CD14-positive monocyte (primary cell): ENCODE measurements around the gene XYLT1. TPM values are rescaled to one million over a fixed set of nuclear protein-coding genes. Genes with fewer than 3 reads are reported as not detected.

Experiments used
- DNase-seq, 3 donors: peaks; one replicate each; pipeline ENCODE4 v3.0.0-alpha.2; 2011 to 2022
- H2AFZ ChIP-seq: 2 replicates; pipeline ENCODE4 v1.6.0; 2012; ENCODE audit warnings: mild to moderate bottlenecking, low read depth, low read length, inconsistent platforms; ENCODE audit not compliant: insufficient read depth, poor library complexity, severe bottlenecking
- H3K27ac ChIP-seq, 2 donors: 1 replicate in 1 of 2; 2 replicates in 1 of 2; pipeline ENCODE4 v1.5.1; 2012 to 2013; ENCODE audit warnings: low read length in 2 of 2, control low read depth in 1 of 2, inconsistent platforms in 1 of 2, low read depth in 1 of 2, mild to moderate bottlenecking in 1 of 2
- H3K27me3 ChIP-seq, 2 donors: one replicate each; pipeline versions ENCODE4 v1.6.0 to v1.6.1; 2011 to 2013; ENCODE audit warnings: low read length in 2 of 2; ENCODE audit not compliant: control insufficient read depth in 2 of 2, insufficient read depth in 2 of 2
- H3K36me3 ChIP-seq, 2 donors: replicated peaks in 1 of 2; 1 replicate in 1 of 2; 2 replicates in 1 of 2; pipeline versions ENCODE4 v1.5.1 to v1.6.1; 2012 to 2013; ENCODE audit warnings: low read length in 2 of 2, control low read depth in 1 of 2, inconsistent platforms in 1 of 2, mild to moderate bottlenecking in 1 of 2; ENCODE audit not compliant: insufficient read depth in 2 of 2, control insufficient read depth in 1 of 2
- H3K4me1 ChIP-seq, 2 donors: 1 replicate in 1 of 2; 2 replicates in 1 of 2; pipeline versions ENCODE4 v1.5.1 to v1.6.1; 2012 to 2013; ENCODE audit warnings: low read length in 2 of 2, control low read depth in 1 of 2, inconsistent platforms in 1 of 2, mild to moderate bottlenecking in 1 of 2, moderate library complexity in 1 of 2; ENCODE audit not compliant: insufficient read depth in 2 of 2, control insufficient read depth in 1 of 2
- H3K4me2 ChIP-seq: replicated peaks from 2 replicates; pipeline ENCODE3; 2012; ENCODE audit warnings: low read length, moderate library complexity, mild to moderate bottlenecking; ENCODE audit not compliant: poor library complexity, severe bottlenecking; ENCODE audit errors: extremely low read depth
- H3K4me3 ChIP-seq, 3 experiments: fragments of 200-600 bp in 1 of 3; sonication (generic) in 1 of 3; replicated peaks in 1 of 3; 1 replicate in 2 of 3; 2 replicates in 1 of 3; pipeline ENCODE4 v1.5.1; 2011 to 2013; ENCODE audit warnings: low read length in 3 of 3, mild to moderate bottlenecking in 3 of 3, control low read depth in 2 of 3, low read depth in 2 of 3, inconsistent platforms in 1 of 3, moderate library complexity in 1 of 3
- H3K79me2 ChIP-seq: 2 replicates; pipeline ENCODE4 v1.6.0; 2012; ENCODE audit warnings: mild to moderate bottlenecking, control low read depth, inconsistent platforms, low read length, moderate library complexity; ENCODE audit not compliant: insufficient read depth
- H3K9ac ChIP-seq: 2 replicates; pipeline ENCODE4 v1.6.0; 2017; ENCODE audit warnings: low read length, mild to moderate bottlenecking; ENCODE audit not compliant: insufficient read depth, poor library complexity, severe bottlenecking
- H3K9me3 ChIP-seq, 2 donors: replicated peaks in 1 of 2; 1 replicate in 1 of 2; 2 replicates in 1 of 2; pipeline versions ENCODE4 v1.5.1 to v1.6.1; 2012 to 2013; ENCODE audit warnings: low read length in 2 of 2, control low read depth in 1 of 2; ENCODE audit not compliant: control insufficient read depth in 1 of 2, insufficient read depth in 1 of 2
- H4K20me1 ChIP-seq: 2 replicates; pipeline ENCODE4 v1.6.0; 2012; ENCODE audit warnings: mild to moderate bottlenecking, low read length, control low read depth, moderate library complexity; ENCODE audit not compliant: insufficient read depth
- H3K27ac Mint-ChIP-seq, 7 donors: one replicate each; pipeline ENCODE4 v1.8.0; 2020; ENCODE audit warnings: mild to moderate bottlenecking in 7 of 7, mixed read lengths in 7 of 7, moderate library complexity in 6 of 7, inconsistent platforms in 2 of 7
- H3K27me3 Mint-ChIP-seq, 3 donors: one replicate each; pipeline ENCODE4 v1.8.0; 2021 to 2022; ENCODE audit warnings: low read depth in 3 of 3, mild to moderate bottlenecking in 3 of 3, mixed read lengths in 3 of 3, moderate library complexity in 3 of 3, inconsistent platforms in 1 of 3
- H3K36me3 Mint-ChIP-seq, 2 donors: one replicate each; pipeline ENCODE4 v1.8.0; 2020; ENCODE audit warnings: mixed read lengths in 2 of 2, inconsistent platforms in 1 of 2, mild to moderate bottlenecking in 1 of 2
- H3K4me1 Mint-ChIP-seq: one replicate; pipeline ENCODE4 v1.8.0; 2020; ENCODE audit warnings: mild to moderate bottlenecking, mixed read lengths
- H3K4me3 Mint-ChIP-seq, 2 donors: one replicate each; pipeline ENCODE4 v1.8.0; 2020; ENCODE audit warnings: mild to moderate bottlenecking in 2 of 2, mixed read lengths in 2 of 2, moderate library complexity in 1 of 2
- H3K9me3 Mint-ChIP-seq, 7 donors: one replicate each; pipeline ENCODE4 v1.8.0; 2020 to 2022; ENCODE audit warnings: mixed read lengths in 7 of 7, mild to moderate bottlenecking in 6 of 7, moderate library complexity in 6 of 7, inconsistent platforms in 2 of 7
- WGBS: methylation state at CpG from one replicate; pipeline ENCODE4 v1.1.5; 2013; ENCODE audit warnings: missing lambda C conversion rate; ENCODE audit not compliant: insufficient coverage; 5-methylcytosine and 5-hydroxymethylcytosine counted together
- intact Hi-C, 2 donors: fragments of 100-400 bp; cut with micrococcal nuclease; formaldehyde crosslinking; loops; one replicate each; pipeline versions ENCODE4 v1.15.0 to v1.15.1; 2023
- polyA plus RNA-seq, 3 donors: library from polyadenylated mRNA; depleted of rRNA in 1 of 3; unstranded in 2 of 3; stranded (reverse) in 1 of 3; fragments of 300-500 nt in 2 of 3; fragments of >200 nt in 1 of 3; fragmentation: Illumina TruSeq in 2 of 3; gene quantifications; 1 replicate in 2 of 3; 2 replicates in 1 of 3; pipeline ENCODE4 v1.2.3, GENCODE V29; 2012 to 2021
- TF ChIP-seq, protein P1 (sequence below): fragments of 200-600 bp; IDR thresholded peaks from one replicate; pipeline ENCODE4 v1.8.0; 2022; ENCODE audit warnings: antibody characterized with exemption, mild to moderate bottlenecking

The XYLT1 gene
- polyA plus RNA-seq, 3 donors = 0.51 to 9.4 (median 1.6) TPM

- Histone ChIP-seq H3K4me2 (no peak overlapping the region), H2AFZ (no peak overlapping the region), H3K9ac (peak overlapping the region; percentile 22), H3K4me3 (no peak overlapping the region), H3K36me3 (peaks cover 13 to 17% of the 10 kb centered on the region in 2 donors), H3K27ac (peak overlapping the region in 1 of 2 donors; percentile 47), H3K79me2 (peaks cover 6% of the 10 kb centered on the region), H3K9me3 (no peaks in the 10 kb centered on the region), H3K4me1 (peaks cover 19 to 25% of the 10 kb centered on the region in 2 donors), H4K20me1 (peaks cover 28% of the 10 kb centered on the region), H3K27me3 (no peaks in the 10 kb centered on the region)
- peak overlapping the region in 2 of 7 donors; percentile 39 to 43 for H3K27ac Mint-ChIP-seq
- TF ChIP-seq, protein P1, sequence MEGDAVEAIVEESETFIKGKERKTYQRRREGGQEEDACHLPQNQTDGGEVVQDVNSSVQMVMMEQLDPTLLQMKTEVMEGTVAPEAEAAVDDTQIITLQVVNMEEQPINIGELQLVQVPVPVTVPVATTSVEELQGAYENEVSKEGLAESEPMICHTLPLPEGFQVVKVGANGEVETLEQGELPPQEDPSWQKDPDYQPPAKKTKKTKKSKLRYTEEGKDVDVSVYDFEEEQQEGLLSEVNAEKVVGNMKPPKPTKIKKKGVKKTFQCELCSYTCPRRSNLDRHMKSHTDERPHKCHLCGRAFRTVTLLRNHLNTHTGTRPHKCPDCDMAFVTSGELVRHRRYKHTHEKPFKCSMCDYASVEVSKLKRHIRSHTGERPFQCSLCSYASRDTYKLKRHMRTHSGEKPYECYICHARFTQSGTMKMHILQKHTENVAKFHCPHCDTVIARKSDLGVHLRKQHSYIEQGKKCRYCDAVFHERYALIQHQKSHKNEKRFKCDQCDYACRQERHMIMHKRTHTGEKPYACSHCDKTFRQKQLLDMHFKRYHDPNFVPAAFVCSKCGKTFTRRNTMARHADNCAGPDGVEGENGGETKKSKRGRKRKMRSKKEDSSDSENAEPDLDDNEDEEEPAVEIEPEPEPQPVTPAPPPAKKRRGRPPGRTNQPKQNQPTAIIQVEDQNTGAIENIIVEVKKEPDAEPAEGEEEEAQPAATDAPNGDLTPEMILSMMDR = no peak
- WGBS = 50% methylated on average over 1 of the region's 2 CpGs
- peaks cover 33% of the 10 kb centered on the region for H3K4me1 Mint-ChIP-seq
- no peaks in the 10 kb centered on the region for H3K9me3 Mint-ChIP-seq
- peak in 1 of 3 donors; percentile 12 for DNase-seq
- H3K36me3 Mint-ChIP-seq = peaks cover 27 to 32% of the 10 kb centered on the region in 2 donors
- intact Hi-C loops = no loop called here
- H3K4me3 Mint-ChIP-seq = no peak overlapping the region
- H3K27me3 Mint-ChIP-seq = no peaks in the 10 kb centered on the region
Measured at GRCh38 chr16:17204206-17204605, 266.6 kb downstream of the XYLT1 start.

DNA sequence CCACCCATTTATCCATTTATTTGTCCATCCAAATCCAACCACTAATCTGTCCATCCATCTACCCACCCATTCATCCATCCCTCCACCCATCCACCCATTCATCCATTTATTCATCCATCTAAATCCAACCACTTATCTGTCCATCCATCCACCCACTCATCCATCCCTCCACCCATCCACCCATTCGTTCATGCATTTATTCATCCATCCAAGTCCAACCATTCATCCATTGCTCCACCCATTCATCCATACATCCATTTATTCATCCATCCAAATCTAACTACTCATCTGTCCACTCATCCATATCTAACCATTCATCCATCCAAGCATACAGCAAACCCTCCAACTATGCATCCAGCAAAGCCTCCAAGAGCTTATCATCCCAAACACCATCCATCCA is 267.3 kb downstream of the XYLT1 start:
- H3K9ac ChIP-seq = no peak overlapping the region
- H4K20me1 ChIP-seq = peaks cover 25% of the 10 kb centered on the region
- no peak overlapping the region for H3K27ac ChIP-seq
- intact Hi-C loops = no loop called here
- Mint-ChIP-seq H3K4me3 (no peak overlapping the region), H3K9me3 (no peaks in the 10 kb centered on the region), H3K36me3 (peaks cover 35 to 38% of the 10 kb centered on the region in 2 donors), H3K27me3 (no peaks in the 10 kb centered on the region), H3K4me1 (peaks cover 30% of the 10 kb centered on the region), H3K27ac (no peak overlapping the region)
- no peaks in the 10 kb centered on the region for H3K27me3 ChIP-seq
- TF ChIP-seq, protein P1 = no peak
- peaks cover 6% of the 10 kb centered on the region for H3K79me2 ChIP-seq
- peaks cover 20 to 24% of the 10 kb centered on the region in 2 donors for H3K36me3 ChIP-seq
- DNase-seq = no peak
- H3K4me1 ChIP-seq = peaks cover 19 to 25% of the 10 kb centered on the region in 2 donors
- H3K4me2 ChIP-seq = no peak overlapping the region
- H2AFZ ChIP-seq = no peak overlapping the region
- no peaks in the 10 kb centered on the region for H3K9me3 ChIP-seq
- WGBS = 92% methylated on average over 1 of the region's 1 CpG
- H3K4me3 ChIP-seq = no peak overlapping the region
